Epithelial cell of prostate (primary cell): ENCODE data around the gene ERN1.
A peak's percentile ranks its signal among the peaks of the same experiment; 100 is the strongest.

ENCODE experiments used
- DNase-seq: peaks from one replicate; pipeline ENCODE4 v3.0.0-alpha.2; 2011; ENCODE audit warnings: low read depth, low spot score
- H3K27ac ChIP-seq: fragments of 450-650 bp; 2 replicates; pipeline ENCODE4 v1.5.1; 2017; ENCODE audit warnings: mild to moderate bottlenecking

The ERN1 gene

GRCh38 chr17:64067657-64068056 lies 62.3 kb downstream of the ERN1 start:
- no peak overlapping the region for H3K27ac ChIP-seq
- DNase-seq, result no peak

- H3K27ac ChIP-seq, result no peak overlapping the region
- no peak for DNase-seq
Observed at GRCh38 chr17:64066716-64067115, 63.2 kb downstream of the ERN1 start.

- DNase-seq, result no peak
- H3K27ac ChIP-seq, result peak overlapping the region; percentile 55
Observed at GRCh38 chr17:64065161-64065560, 64.8 kb downstream of the ERN1 start.

GRCh38 chr17:64064331-64064730 lies 65.6 kb downstream of the ERN1 start:
- peak overlapping the region; percentile 55 for H3K27ac ChIP-seq
- DNase-seq, result peak; percentile 36

GRCh38 chr17:64063766-64064224 lies 66.1 kb downstream of the ERN1 start:
- peak overlapping the region; percentile 55 for H3K27ac ChIP-seq
- peak; percentile 48 for DNase-seq

- no peak overlapping the region for H3K27ac ChIP-seq
- no peak for DNase-seq
Observed at GRCh38 chr17:64063088-64063487, 66.9 kb downstream of the ERN1 start.

GRCh38 chr17:64061178-64061898 lies 68.6 kb downstream of the ERN1 start:
- peak overlapping the region; percentile 49 for H3K27ac ChIP-seq
- peak; percentile 54 for DNase-seq

GRCh38 chr17:64060331-64060730 lies 69.6 kb downstream of the ERN1 start:
- no peak overlapping the region for H3K27ac ChIP-seq
- DNase-seq, result no peak

- DNase-seq, result no peak
- no peak overlapping the region for H3K27ac ChIP-seq
Observed at GRCh38 chr17:64059756-64060155, 70.2 kb downstream of the ERN1 start.

GRCh38 chr17:64058621-64059020 lies 71.3 kb downstream of the ERN1 start:
- DNase-seq, result no peak
- no peak overlapping the region for H3K27ac ChIP-seq

GRCh38 chr17:64057701-64058263 lies 72.2 kb downstream of the ERN1 start:
- DNase-seq, result no peak
- H3K27ac ChIP-seq, result no peak overlapping the region

GRCh38 chr17:64056269-64057005 lies 73.5 kb downstream of the ERN1 start:
- DNase-seq, result no peak
- no peak overlapping the region for H3K27ac ChIP-seq

GRCh38 chr17:64055183-64056142 lies 74.5 kb downstream of the ERN1 start:
- no peak for DNase-seq
- no peak overlapping the region for H3K27ac ChIP-seq

GRCh38 chr17:64054304-64054703 lies 75.6 kb downstream of the ERN1 start:
- DNase-seq, result no peak
- H3K27ac ChIP-seq, result no peak overlapping the region

- H3K27ac ChIP-seq, result no peak overlapping the region
- no peak for DNase-seq
Observed at GRCh38 chr17:64053101-64053500, 76.8 kb downstream of the ERN1 start.

- no peak for DNase-seq
- H3K27ac ChIP-seq, result no peak overlapping the region
Observed at GRCh38 chr17:64051153-64051552, 78.8 kb downstream of the ERN1 start.

- no peak overlapping the region for H3K27ac ChIP-seq
- DNase-seq, result no peak
Observed at GRCh38 chr17:64048805-64049204, 81.1 kb downstream of the ERN1 start.

GRCh38 chr17:64045176-64045575 lies 84.8 kb downstream of the ERN1 start:
- no peak for DNase-seq
- H3K27ac ChIP-seq, result no peak overlapping the region

- no peak overlapping the region for H3K27ac ChIP-seq
- DNase-seq, result no peak
Observed at GRCh38 chr17:64042700-64043485, 87.1 kb downstream of the ERN1 start.
